K562 (cell line): Measurements from ENCODE around the gene RAB14. TPM values are rescaled to one million over a fixed set of nuclear protein-coding genes. Genes with fewer than 3 reads are reported as not detected.
A peak's percentile ranks its signal among the peaks of the same experiment; 100 is the strongest.

ENCODE experiments used
- GATA2 ChIP-seq: sonication (generic); formaldehyde crosslinking; IDR thresholded peaks from 2 replicates; pipeline ENCODE4 v1.4.0; 2020; ENCODE audit warnings: mild to moderate bottlenecking, missing genetic modification reagents
- NCOA1 ChIP-seq: fragments of 450-650 bp; IDR thresholded peaks from 2 replicates; pipeline ENCODE4 v1.6.1; 2016; ENCODE audit warnings: low read depth
- RBFOX2 ChIP-seq: fragments of 200-400 bp; formaldehyde crosslinking; IDR thresholded peaks from 2 replicates; pipeline ENCODE4 v1.6.1; 2017; ENCODE audit warnings: low read depth, mild to moderate bottlenecking, low read length, moderate library complexity
- RBM22 ChIP-seq: fragments of 200-400 bp; formaldehyde crosslinking; IDR thresholded peaks from 2 replicates; pipeline ENCODE4 v1.6.1; 2018; ENCODE audit warnings: low read length, low read depth; ENCODE audit not compliant: poor library complexity, severe bottlenecking
- ZBTB11 ChIP-seq, 3 experiments: fragments of 200-800 bp in 1 of 3; fragments of 250-450 bp in 1 of 3; fragments of 450-650 bp in 1 of 3; sonication (Bioruptor Pico) in 1 of 3; sonication (Bioruptor generic) in 1 of 3; formaldehyde crosslinking in 1 of 3; IDR thresholded peaks; 2 replicates each; pipeline versions ENCODE4 v1.6.1 to v1.8.0; 2016 to 2022; ENCODE audit warnings: mild to moderate bottlenecking in 2 of 3, missing genetic modification characterization in 2 of 3, missing compliant biosample characterization in 1 of 3, moderate library complexity in 1 of 3
- ZNF253 ChIP-seq: fragments of 250-450 bp; sonication (Bioruptor Pico); conservative IDR thresholded peaks from 2 replicates; pipeline ENCODE4 v1.6.1; 2021; ENCODE audit warnings: mild to moderate bottlenecking
- ZNF318 ChIP-seq, 2 experiments: fragments of 450-650 bp; IDR thresholded peaks; 2 replicates each; pipeline ENCODE4 v1.6.1; 2016; ENCODE audit warnings: mild to moderate bottlenecking in 2 of 2, borderline replicate concordance in 1 of 2, low read depth in 1 of 2, moderate library complexity in 1 of 2
- polyA plus RNA-seq, 8 experiments: library from polyadenylated mRNA; depleted of rRNA in 4 of 8; stranded (reverse) in 5 of 8; unstranded in 3 of 8; fragments of >200 nt; fragmentation: Nextera tagmentation in 2 of 8; fragmentation: Illumina TruSeq in 1 of 8; extraction: Ambion mirVana in 2 of 8; extraction: Trizol in 1 of 8; gene quantifications; 2 replicates each; pipeline versions ENCODE4 v1.2.1 to v1.2.3, GENCODE V29; 2011 to 2014; ENCODE audit warnings: inconsistent platforms in 1 of 8, missing spikeins in 1 of 8
- total RNA-seq, 7 experiments: library from RNA; depleted of rRNA in 6 of 7; stranded (reverse); fragments of >200 nt in 6 of 7; fragmentation: Illumina TruSeq in 2 of 7; extraction: Trizol in 2 of 7; gene quantifications; 2 replicates each; pipeline versions ENCODE4 v1.2.1 to v1.2.3, GENCODE V29; 2011 to 2021; ENCODE audit warnings: low replicate concordance in 1 of 7
- TF ChIP-seq, protein P1 (sequence below): fragments of 250-450 bp; sonication (Bioruptor Pico); IDR thresholded peaks from 2 replicates; pipeline ENCODE4 v1.8.0; 2022; ENCODE audit warnings: moderate library complexity, mild to moderate bottlenecking, inconsistent platforms
- TF ChIP-seq, protein P2 (sequence below), 2 experiments: IDR thresholded peaks; 2 replicates each; pipeline ENCODE4 v1.6.1; 2012; ENCODE audit warnings: improper control_type of control experiment in 2 of 2, low read depth in 2 of 2, low read length in 2 of 2, borderline replicate concordance in 1 of 2

The RAB14 gene
- total and polyA plus RNA-seq, 9 of the 15 experiments (the other 6 are each of a cell fraction or from before 2014, with no cell fraction given), result 10.3 to 41.8 (median 20.9) TPM

DNA sequence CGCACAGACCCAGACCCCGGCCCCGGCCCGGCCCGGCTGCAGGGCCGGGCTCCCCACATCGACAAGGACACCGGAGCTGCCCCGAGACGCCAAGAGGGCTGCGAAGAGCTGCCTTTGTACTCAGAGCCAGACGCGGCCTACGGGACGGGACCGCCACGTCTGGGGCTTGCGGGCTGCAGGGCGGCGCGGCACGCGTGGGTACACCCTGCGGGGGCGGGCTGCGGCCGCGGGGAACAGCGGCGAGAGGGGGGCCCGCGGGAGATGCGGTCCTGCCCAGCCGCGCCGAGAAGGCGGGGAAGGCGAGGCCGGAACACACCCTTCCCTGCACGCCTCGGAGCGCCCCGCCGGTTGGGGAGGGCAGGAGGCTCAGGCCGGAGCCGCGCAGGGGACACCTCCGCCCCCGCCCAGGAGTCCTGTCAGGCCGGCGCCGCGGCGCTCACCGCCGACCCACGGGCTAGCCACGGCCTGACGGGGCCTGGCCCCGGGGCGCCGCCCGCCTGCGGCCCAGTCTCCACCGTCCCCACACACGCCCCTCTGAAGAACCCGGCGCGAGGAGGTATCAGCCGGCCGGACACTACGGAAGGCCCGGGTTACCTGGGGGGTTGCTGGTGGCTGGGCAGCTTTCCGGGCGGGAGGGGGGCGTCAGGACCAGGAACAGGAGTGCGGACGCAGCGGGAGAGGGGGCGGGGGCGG is 478 bp downstream of the RAB14 start (continued):
- TF ChIP-seq, protein P1, sequence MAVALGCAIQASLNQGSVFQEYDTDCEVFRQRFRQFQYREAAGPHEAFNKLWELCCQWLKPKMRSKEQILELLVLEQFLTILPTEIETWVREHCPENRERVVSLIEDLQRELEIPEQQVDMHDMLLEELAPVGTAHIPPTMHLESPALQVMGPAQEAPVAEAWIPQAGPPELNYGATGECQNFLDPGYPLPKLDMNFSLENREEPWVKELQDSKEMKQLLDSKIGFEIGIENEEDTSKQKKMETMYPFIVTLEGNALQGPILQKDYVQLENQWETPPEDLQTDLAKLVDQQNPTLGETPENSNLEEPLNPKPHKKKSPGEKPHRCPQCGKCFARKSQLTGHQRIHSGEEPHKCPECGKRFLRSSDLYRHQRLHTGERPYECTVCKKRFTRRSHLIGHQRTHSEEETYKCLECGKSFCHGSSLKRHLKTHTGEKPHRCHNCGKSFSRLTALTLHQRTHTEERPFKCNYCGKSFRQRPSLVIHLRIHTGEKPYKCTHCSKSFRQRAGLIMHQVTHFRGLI (CRISPR knock-in tag), result no peak
- TF ChIP-seq RBM22, result peak; percentile 23
- TF ChIP-seq ZBTB11 (CRISPR knock-in tag; IDR thresholded peaks at IDR 0.05), result peak in 1 of 3 experiments; percentile 40; a peak in 1 of 6 replicates
- no peak for TF ChIP-seq ZNF318 (IDR thresholded peaks at IDR 0.05; ENCODE audit: borderline replicate concordance in 1 of 2, low read depth in 1 of 2)
- TF ChIP-seq, protein P2, sequence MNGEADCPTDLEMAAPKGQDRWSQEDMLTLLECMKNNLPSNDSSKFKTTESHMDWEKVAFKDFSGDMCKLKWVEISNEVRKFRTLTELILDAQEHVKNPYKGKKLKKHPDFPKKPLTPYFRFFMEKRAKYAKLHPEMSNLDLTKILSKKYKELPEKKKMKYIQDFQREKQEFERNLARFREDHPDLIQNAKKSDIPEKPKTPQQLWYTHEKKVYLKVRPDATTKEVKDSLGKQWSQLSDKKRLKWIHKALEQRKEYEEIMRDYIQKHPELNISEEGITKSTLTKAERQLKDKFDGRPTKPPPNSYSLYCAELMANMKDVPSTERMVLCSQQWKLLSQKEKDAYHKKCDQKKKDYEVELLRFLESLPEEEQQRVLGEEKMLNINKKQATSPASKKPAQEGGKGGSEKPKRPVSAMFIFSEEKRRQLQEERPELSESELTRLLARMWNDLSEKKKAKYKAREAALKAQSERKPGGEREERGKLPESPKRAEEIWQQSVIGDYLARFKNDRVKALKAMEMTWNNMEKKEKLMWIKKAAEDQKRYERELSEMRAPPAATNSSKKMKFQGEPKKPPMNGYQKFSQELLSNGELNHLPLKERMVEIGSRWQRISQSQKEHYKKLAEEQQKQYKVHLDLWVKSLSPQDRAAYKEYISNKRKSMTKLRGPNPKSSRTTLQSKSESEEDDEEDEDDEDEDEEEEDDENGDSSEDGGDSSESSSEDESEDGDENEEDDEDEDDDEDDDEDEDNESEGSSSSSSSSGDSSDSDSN (IDR thresholded peaks at IDR 0.05; ENCODE audit: borderline replicate concordance in 1 of 2, low read depth in 2 of 2, low read length in 2 of 2), result peak; percentile 93 to 95
- TF ChIP-seq NCOA1, result no peak
- no peak for TF ChIP-seq GATA2
- no peak for TF ChIP-seq ZNF253 (CRISPR knock-in tag)
- peak; percentile 83 for TF ChIP-seq RBFOX2
